Cardiac septum (tissue), 1 donor: Measurements from ENCODE around the gene MAP4K2. TPM values are rescaled to one million over a fixed set of nuclear protein-coding genes. Genes with fewer than 3 reads are reported as not detected.
A peak's percentile ranks its signal among the peaks of the same experiment; 100 is the strongest.

Experiments used
- DNase-seq: peaks from one replicate; pipeline ENCODE4 v3.0.0-alpha.2; 2020; ENCODE audit warnings: low spot score
- intact Hi-C: fragments of 100-400 bp; cut with DNase I; formaldehyde crosslinking; loops from one replicate; pipeline ENCODE4 v1.14.0; 2022
- total RNA-seq: library from RNA; stranded (reverse); fragmentation: NEBNext Ultra II Directional; extraction: Animal tissue kit (Norgen Biotek cat#: 25700); gene quantifications from one replicate; pipeline ENCODE4 v1.2.1, GENCODE V29; 2021
- donor health status: DM: no; HTN: no; CAD: no.

The MAP4K2 gene
- total RNA-seq, 1 donor from 2014 or later: 6.7 TPM

DNA sequence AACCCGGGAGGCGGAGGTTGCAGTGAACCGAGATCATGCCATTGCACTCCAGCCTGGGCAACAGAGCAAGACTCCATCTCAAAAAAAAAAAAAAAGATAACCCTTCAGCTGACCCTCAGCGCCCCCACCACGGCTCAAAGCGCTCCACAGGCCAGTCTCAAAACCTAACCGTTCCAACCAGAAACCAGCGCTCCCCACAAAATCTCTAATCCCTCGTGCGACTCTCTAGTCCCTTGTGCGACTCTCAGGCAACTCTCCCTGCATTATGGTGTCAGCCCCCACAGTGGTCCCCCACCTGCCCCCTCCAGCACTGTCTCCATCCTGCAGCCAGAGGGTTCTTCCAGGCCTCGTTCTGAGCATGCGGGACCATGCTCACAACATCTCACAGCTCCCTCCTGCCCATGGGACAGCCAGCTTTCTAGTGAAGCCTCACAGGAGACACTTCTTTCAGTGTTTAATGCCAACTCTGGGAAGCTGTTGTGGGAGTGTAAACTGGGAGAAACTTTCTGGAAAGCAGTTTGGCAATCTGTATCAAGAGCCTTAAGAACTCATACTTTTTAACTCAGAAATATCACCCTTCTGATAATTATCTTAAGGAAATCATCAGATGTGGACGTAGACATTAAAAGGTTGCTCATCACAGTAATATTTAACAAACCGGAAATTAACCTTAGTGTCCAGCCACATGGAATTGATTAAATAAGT is 54.9 kb downstream of the MAP4K2 start:
- intact Hi-C loops: no loop called here
- DNase-seq: no peak

DNA sequence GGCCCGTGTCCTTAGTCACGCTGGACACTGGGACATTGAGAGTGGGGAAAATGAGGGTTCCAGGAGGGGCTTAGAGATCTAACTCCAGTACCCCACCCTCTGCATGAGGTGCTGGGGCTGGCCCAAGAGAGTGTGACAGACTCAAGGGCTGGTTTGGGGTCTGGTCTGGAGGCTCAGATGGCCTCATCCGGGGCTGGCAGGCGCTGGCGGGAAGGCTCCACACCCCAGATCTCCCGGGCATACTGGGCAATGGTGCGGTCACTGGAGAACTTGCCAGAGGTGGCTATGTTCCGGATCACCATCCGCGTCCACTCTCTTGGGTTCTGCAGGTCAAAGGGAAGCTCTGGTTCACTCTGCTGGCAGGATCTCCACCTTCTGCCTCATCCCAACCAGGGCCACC is 56.5 kb downstream of the MAP4K2 start:
- no peak for DNase-seq
- intact Hi-C loops: no loop called here

DNA sequence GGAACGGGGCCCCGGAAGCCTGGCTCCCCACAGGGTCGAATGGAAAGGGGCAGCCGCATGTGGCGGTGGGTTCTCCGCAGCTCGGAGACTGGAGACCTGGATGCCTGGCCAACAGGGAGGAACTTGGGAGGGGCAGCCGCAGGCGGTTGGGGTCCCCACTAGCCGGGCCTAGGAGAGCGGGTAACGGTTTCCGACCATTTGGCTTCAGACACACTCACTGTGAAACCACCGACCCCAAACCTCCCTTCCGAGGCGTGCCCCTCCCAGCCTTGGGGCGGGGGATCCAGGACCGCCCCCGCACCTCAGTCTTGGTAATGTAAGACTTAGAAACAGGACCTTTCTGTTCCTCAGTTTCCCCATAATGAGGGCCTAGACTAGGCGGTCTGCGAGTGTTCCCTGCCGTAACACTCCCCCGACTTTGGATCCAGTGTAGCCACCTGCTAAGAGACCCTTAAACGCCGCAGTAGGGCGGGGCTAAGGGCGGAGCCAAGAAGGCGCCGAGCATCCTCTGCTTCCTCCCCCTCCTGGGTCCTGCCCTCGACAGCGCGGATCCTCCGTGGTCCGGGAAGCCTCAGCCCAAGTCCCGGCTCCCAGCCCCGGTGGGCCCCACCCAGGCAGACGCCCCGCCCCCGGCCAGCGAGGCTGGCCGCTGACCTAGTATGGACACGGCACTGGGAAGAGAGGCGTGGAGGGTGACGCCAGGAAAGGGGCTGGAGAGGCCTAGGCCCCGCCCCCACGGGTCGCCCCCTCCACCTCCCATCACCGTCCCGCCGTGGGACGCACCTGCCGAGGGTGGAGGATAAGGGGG is 57.3 kb downstream of the MAP4K2 start:
- intact Hi-C loops: no loop called here
- peak; percentile 97 for DNase-seq

GRCh38 chr11:64745189-64745520 is 57.9 kb downstream of the MAP4K2 start:
- intact Hi-C loops: no loop called here
- DNase-seq: peak; percentile 95

- intact Hi-C loops: loop anchor here (1.0 kb wide), 1 partner anchor 34 kb away; the partner anchor contains the start of gene SF1
- DNase-seq: no peak
Observed at GRCh38 chr11:64744544-64745188, 58.3 kb downstream of the MAP4K2 start.

DNA sequence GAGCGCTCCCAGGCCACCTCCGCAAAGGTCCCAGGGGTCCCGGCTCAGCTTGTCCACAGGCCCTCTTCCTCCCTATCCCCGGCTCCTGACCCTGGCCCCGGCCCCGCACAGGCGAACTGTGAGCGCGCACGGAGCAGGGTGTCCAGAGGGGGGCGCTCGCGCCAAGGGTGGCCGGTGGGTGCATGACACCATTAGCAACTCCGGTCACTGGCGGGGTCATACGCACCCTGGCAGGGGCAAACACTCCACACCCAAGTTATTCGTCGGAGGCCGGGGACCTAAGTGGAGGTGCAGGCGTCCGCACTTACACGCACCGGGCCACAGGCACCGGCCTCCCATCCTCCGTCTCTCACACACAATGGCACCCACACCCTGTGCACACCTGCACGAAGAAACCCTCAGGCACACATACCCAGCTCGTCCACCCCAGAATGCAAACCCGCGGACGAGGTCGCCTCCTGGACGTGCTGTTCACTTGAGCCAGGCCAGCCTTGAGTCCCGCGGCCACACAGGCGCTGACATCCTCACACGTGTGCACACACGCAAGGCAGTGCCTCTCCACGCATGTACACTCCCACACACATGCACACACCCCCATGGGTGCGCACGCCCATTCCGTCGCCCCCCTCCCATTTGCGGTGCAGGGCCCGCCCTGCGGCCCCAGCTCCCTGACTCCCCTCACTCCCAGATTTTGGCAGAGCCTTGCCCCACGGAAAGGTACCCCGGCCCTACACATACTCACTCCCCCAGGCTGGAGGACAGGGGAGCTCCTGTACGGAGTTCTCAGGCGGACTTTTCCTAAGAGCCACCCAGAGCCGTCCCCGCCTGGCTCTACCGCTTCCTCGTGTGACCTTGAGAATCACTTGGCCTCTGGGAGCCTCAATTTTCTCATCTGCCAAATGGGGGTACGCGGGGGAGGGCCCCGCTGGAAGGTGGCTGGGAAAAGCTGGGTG is 59.1 kb downstream of the MAP4K2 start, which contains the start of gene RASGRP2:
Gene RASGRP2 (minus strand): TSS at position 552 of the 953 bp plus-strand sequence. CDS start 1,276 bp downstream, outside the sequence.
- DNase-seq: peak; percentile 97
- intact Hi-C loops: loop anchor here (1.0 kb wide), 1 partner anchor 34 kb away; the partner anchor contains the start of gene SF1

- peak; percentile 95 for DNase-seq
- intact Hi-C loops: no loop called here
Observed at GRCh38 chr11:64742889-64743590, 60.0 kb downstream of the MAP4K2 start.

GRCh38 chr11:64742087-64742888 is 60.7 kb downstream of the MAP4K2 start:
- no peak for DNase-seq
- intact Hi-C loops: no loop called here

DNA sequence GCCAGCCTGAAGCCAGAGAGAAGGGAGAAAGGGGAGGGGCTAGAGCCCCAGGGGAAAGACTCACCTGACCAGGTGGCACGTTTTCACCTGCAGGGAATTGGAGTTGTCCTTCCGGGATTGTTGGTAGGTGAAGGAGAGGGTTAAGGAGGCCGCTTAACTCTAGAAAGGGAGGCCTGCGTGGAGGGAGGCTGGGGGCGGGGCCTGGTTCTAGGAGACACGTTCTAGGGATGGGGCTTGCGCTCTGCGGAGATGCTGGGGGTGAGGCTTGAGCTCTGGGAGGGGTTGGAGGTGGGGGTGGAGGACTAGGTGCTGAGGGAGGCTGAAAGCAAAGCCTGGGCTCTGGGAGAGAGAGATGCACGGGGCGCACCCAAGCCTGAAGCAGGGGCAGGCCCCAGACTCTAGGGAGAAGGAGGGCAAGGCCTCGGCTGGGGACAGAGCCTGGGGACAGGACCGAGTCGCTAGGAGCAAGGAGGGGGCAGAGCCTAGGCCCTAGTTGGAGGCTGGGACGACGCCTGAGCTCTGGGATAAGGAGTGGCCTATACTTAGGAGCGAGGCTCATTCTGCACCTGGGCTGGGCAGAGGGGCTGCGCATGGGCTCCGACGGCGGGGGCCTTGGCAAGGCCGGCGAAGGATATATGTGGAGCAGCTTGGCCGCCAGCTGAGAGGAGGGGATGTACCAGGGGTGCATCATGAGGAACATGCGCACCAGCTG is 61.5 kb downstream of the MAP4K2 start:
- no peak for DNase-seq
- intact Hi-C loops: no loop called here

- intact Hi-C loops: no loop called here
- no peak for DNase-seq
Observed at GRCh38 chr11:64739871-64740270, 63.1 kb downstream of the MAP4K2 start.

- intact Hi-C loops: no loop called here
- no peak for DNase-seq
Observed at GRCh38 chr11:64736654-64737053, 66.4 kb downstream of the MAP4K2 start.

DNA sequence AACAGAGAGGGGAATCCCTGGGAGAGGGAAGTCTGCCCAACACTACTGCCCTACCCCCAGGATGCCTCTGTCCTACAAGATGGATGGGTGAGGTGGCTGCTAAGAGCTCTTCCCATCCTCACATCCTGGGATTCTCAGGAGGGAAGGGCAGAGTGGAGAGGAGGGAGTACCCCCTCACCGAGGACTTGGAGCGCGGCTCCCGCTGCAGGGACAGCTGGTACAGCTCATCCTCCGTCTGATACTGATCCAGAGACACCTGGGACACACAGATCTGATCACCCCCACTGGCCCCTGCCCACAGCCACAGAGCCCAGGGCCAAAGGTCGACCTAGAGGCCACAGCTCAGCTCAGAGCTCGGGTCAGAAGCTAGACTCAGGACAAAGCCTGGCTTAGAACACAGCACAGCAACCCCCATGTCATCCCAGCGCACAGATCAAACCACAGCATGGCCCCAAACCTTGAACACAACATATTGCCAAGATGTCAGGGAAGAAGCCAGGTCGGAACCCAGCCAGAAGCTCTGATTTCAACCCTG is 67.2 kb downstream of the MAP4K2 start:
- intact Hi-C loops: no loop called here
- no peak for DNase-seq

Other genes with a start within 250 kb of the MAP4K2 start
- gene SLC22A11, start 247.3 kb downstream of the MAP4K2 start, total RNA-seq: not detected
- not detected for gene SLC22A12, start 212.0 kb downstream of the MAP4K2 start, total RNA-seq
- 3.5 TPM for gene NRXN2, start 80.0 kb downstream of the MAP4K2 start, total RNA-seq
- 30.8 TPM for gene RASGRP2, start 59.1 kb downstream of the MAP4K2 start, total RNA-seq
- 42.5 TPM for gene PYGM, start 43.2 kb downstream of the MAP4K2 start, total RNA-seq
- gene SF1, start 24.7 kb downstream of the MAP4K2 start, total RNA-seq: 175 TPM
- gene MEN1, start 7.3 kb upstream of the MAP4K2 start, total RNA-seq: 8.6 TPM
- 1.2 TPM for gene CDC42BPG, start 41.4 kb upstream of the MAP4K2 start, total RNA-seq
- 50.9 TPM for gene EHD1, start 75.4 kb upstream of the MAP4K2 start, total RNA-seq
- 14.6 TPM for gene ATG2A, start 114.0 kb upstream of the MAP4K2 start, total RNA-seq
- 24.9 TPM for gene PPP2R5B, start 121.5 kb upstream of the MAP4K2 start, total RNA-seq
- gene GPHA2, start 132.7 kb upstream of the MAP4K2 start, total RNA-seq: not detected
- not detected for gene MAJIN, start 168.9 kb upstream of the MAP4K2 start, total RNA-seq
- gene BATF2, start 193.8 kb upstream of the MAP4K2 start, total RNA-seq: 0.70 TPM
- 120 TPM for gene ARL2, start 210.9 kb upstream of the MAP4K2 start, total RNA-seq
- gene SNX15, start 224.2 kb upstream of the MAP4K2 start, total RNA-seq: 17.0 TPM
- 5.0 TPM for gene SAC3D1, start 238.0 kb upstream of the MAP4K2 start, total RNA-seq